GM18909 (cell line): Measurements from ENCODE around the gene SCAF4.
"Not testable (repeated sequence)": the region's sequence is repeated elsewhere in the genome, so short reads cannot be mapped to it uniquely, and the experiment has no call there.

Experiments used
- ATAC-seq: cut with Tn5 transposase; IDR thresholded peaks from one replicate; pipeline ENCODE4 v1.9.1; 2021; ENCODE audit warnings: mild to moderate bottlenecking; ENCODE audit not compliant: unreplicated experiment, poor library complexity

Gene SCAF4

GRCh38 chr21:31744182-31744800, 12.4 kb upstream of the SCAF4 start:
- no peak for ATAC-seq

GRCh38 chr21:31743712-31744111, 11.8 kb upstream of the SCAF4 start:
- ATAC-seq: no peak

GRCh38 chr21:31741116-31741515, 9.2 kb upstream of the SCAF4 start:
- no peak for ATAC-seq

- not testable (repeated sequence) for ATAC-seq
Measured at GRCh38 chr21:31737586-31738397, 5.9 kb upstream of the SCAF4 start.

GRCh38 chr21:31735511-31735992, 3.6 kb upstream of the SCAF4 start:
- no peak for ATAC-seq

- ATAC-seq: no peak
Measured at GRCh38 chr21:31733551-31734149, 1.7 kb upstream of the SCAF4 start.

GRCh38 chr21:31732597-31733550, 956 bp upstream of the SCAF4 start:
- no peak for ATAC-seq

- peak; percentile 27 for ATAC-seq
Measured at GRCh38 chr21:31731056-31731856, 662 bp downstream of the SCAF4 start.

- no peak for ATAC-seq
Measured at GRCh38 chr21:31730712-31731055, 1.2 kb downstream of the SCAF4 start.

- ATAC-seq: no peak
Measured at GRCh38 chr21:31729622-31730343, 2.1 kb downstream of the SCAF4 start.

- ATAC-seq: no peak
Measured at GRCh38 chr21:31728952-31729351, 3.0 kb downstream of the SCAF4 start.

- ATAC-seq: no peak
Measured at GRCh38 chr21:31728191-31728590, 3.7 kb downstream of the SCAF4 start.

- no peak for ATAC-seq
Measured at GRCh38 chr21:31727181-31727580, 4.7 kb downstream of the SCAF4 start.

- no peak for ATAC-seq
Measured at GRCh38 chr21:31726407-31726806, 5.5 kb downstream of the SCAF4 start.

GRCh38 chr21:31725202-31725839, 6.6 kb downstream of the SCAF4 start:
- peak; percentile 45 for ATAC-seq

GRCh38 chr21:31724552-31724951, 7.4 kb downstream of the SCAF4 start:
- ATAC-seq: no peak

- ATAC-seq: no peak
Measured at GRCh38 chr21:31721381-31721780, 10.5 kb downstream of the SCAF4 start.

GRCh38 chr21:31720739-31721138, 11.2 kb downstream of the SCAF4 start:
- no peak for ATAC-seq
